ENCODE data around the gene DNAJC17. TPM values are rescaled to one million over a fixed set of nuclear protein-coding genes. Genes with fewer than 3 reads are reported as not detected.

Gene DNAJC17
- polyA plus RNA-seq, 1 experiment = 25.8 TPM

GRCh38 chr15:40751745-40752144 is 55.5 kb downstream of the DNAJC17 start:
- no peak overlapping the region for H3K27ac ChIP-seq (ENCODE audit: low read depth, low read length)
- TF ChIP-seq CTCF (IDR thresholded peaks at IDR 0.05; ENCODE audit: low read depth, low read length) = no peak
- H3K9me3 ChIP-seq (ENCODE audit: control insufficient read depth, insufficient read depth, low read length) = no peaks in the 10 kb centered on the region; the same call in 1 of the 2 replicates
- H3K27me3 ChIP-seq (ENCODE audit: control insufficient read depth, insufficient read depth, low read length) = no peaks in the 10 kb centered on the region
- H3K4me3 ChIP-seq (ENCODE audit: low read depth, low read length) = no peak overlapping the region
- ChIA-PET POLR2A (interaction anchor here (0.5 kb wide), 1 partner anchor 30 kb away, joined by 4 read pairs; no protein-coding TSS in a partner anchor), CTCF (no interaction called here)
- DNase-seq (ENCODE audit: low read depth, low spot score) = no peak

- Histone ChIP-seq H3K4me3 (ENCODE audit: low read depth, low read length) (no peak overlapping the region), H3K27me3 (ENCODE audit: control insufficient read depth, insufficient read depth, low read length) (no peaks in the 10 kb centered on the region), H3K27ac (ENCODE audit: low read depth, low read length) (no peak overlapping the region), H3K9me3 (ENCODE audit: control insufficient read depth, insufficient read depth, low read length) (no peaks in the 10 kb centered on the region; the same call in 1 of the 2 replicates)
- POLR2A ChIA-PET = no interaction called here
- no peak for TF ChIP-seq CTCF (IDR thresholded peaks at IDR 0.05; ENCODE audit: low read depth, low read length)
- DNase-seq (ENCODE audit: low read depth, low spot score) = no peak
- CTCF ChIA-PET = no interaction called here
Observed at GRCh38 chr15:40750885-40751284, 56.4 kb downstream of the DNAJC17 start.

- Histone ChIP-seq H3K27ac (ENCODE audit: low read depth, low read length) (no peak overlapping the region), H3K9me3 (ENCODE audit: control insufficient read depth, insufficient read depth, low read length) (no peaks in the 10 kb centered on the region), H3K27me3 (ENCODE audit: control insufficient read depth, insufficient read depth, low read length) (no peaks in the 10 kb centered on the region), H3K4me3 (ENCODE audit: low read depth, low read length) (no peak overlapping the region)
- ChIA-PET CTCF (interaction anchor here (0.5 kb wide), 1 partner anchor 53 kb away, joined by 5 read pairs; no protein-coding TSS in a partner anchor), POLR2A (no interaction called here)
- TF ChIP-seq CTCF (IDR thresholded peaks at IDR 0.05; ENCODE audit: low read depth, low read length) = no peak
- DNase-seq (ENCODE audit: low read depth, low spot score) = no peak
Observed at GRCh38 chr15:40749151-40749630, 58.1 kb downstream of the DNAJC17 start.

- no peaks in the 10 kb centered on the region for H3K9me3 ChIP-seq (ENCODE audit: control insufficient read depth, insufficient read depth, low read length)
- no peak overlapping the region for H3K4me3 ChIP-seq (ENCODE audit: low read depth, low read length)
- CTCF ChIA-PET = interaction anchor here (0.6 to 1.8 kb wide), 3 partner anchors 34 to 146 kb away, joined by 5 to 9 read pairs (median 7); partner anchors contain the start of gene VPS18
- H3K27me3 ChIP-seq (ENCODE audit: control insufficient read depth, insufficient read depth, low read length) = no peaks in the 10 kb centered on the region
- POLR2A ChIA-PET = no interaction called here
- TF ChIP-seq CTCF (IDR thresholded peaks at IDR 0.05; ENCODE audit: low read depth, low read length) = no peak
- DNase-seq (ENCODE audit: low read depth, low spot score) = no peak
- no peak overlapping the region for H3K27ac ChIP-seq (ENCODE audit: low read depth, low read length)
Observed at GRCh38 chr15:40747685-40748631, 59.3 kb downstream of the DNAJC17 start.

- Histone ChIP-seq H3K27ac (ENCODE audit: low read depth, low read length) (no peak overlapping the region), H3K4me3 (ENCODE audit: low read depth, low read length) (no peak overlapping the region), H3K27me3 (ENCODE audit: control insufficient read depth, insufficient read depth, low read length) (no peaks in the 10 kb centered on the region), H3K9me3 (ENCODE audit: control insufficient read depth, insufficient read depth, low read length) (no peaks in the 10 kb centered on the region)
- ChIA-PET CTCF (interaction anchor here (0.6 to 1.8 kb wide), 5 partner anchors 31 to 148 kb away, joined by 3 to 9 read pairs (median 5); partner anchors contain the start of gene VPS18), POLR2A (no interaction called here)
- DNase-seq (ENCODE audit: low read depth, low spot score) = no peak
- TF ChIP-seq CTCF (IDR thresholded peaks at IDR 0.05; ENCODE audit: low read depth, low read length) = no peak
Observed at GRCh38 chr15:40746916-40747418, 60.3 kb downstream of the DNAJC17 start.
